Stimulated activated CD8-positive, alpha-beta memory T cell treated with anti-CD3 and anti-CD28 coated beads, Interleukin-7, amount 100 ng/mL, for 24 hours (primary cell): Measurements from ENCODE around the gene CHST2.
"Not testable (repeated sequence)": the region's sequence is repeated elsewhere in the genome, so short reads cannot be mapped to it uniquely, and the experiment has no call there.

ENCODE experiments used
- DNase-seq: peaks from one replicate; pipeline ENCODE4 v3.0.0-alpha.2; 2020; ENCODE audit warnings: low read depth

Gene CHST2

GRCh38 chr3:143119009-143119914 is at the start of gene CHST2:
CHST2 (plus strand) TSS chr3:143119771; CDS start chr3:143120817, 1,046 bp downstream.
- peak; percentile 45 for DNase-seq

- no peak for DNase-seq
Measured at GRCh38 chr3:143070977-143071551, 48.5 kb upstream of the CHST2 start.

- no peak for DNase-seq
Measured at GRCh38 chr3:143071776-143072175, 47.8 kb upstream of the CHST2 start.

- DNase-seq = not testable (repeated sequence)
Measured at GRCh38 chr3:143072298-143073020, 47.1 kb upstream of the CHST2 start.

GRCh38 chr3:143073541-143073940 is 46.0 kb upstream of the CHST2 start:
- DNase-seq = not testable (repeated sequence)

- DNase-seq = not testable (repeated sequence)
Measured at GRCh38 chr3:143073983-143074382, 45.6 kb upstream of the CHST2 start.

GRCh38 chr3:143078883-143079282 is 40.7 kb upstream of the CHST2 start:
- DNase-seq = no peak

- DNase-seq = no peak
Measured at GRCh38 chr3:143080196-143080595, 39.4 kb upstream of the CHST2 start.

- DNase-seq = no peak
Measured at GRCh38 chr3:143081365-143081764, 38.2 kb upstream of the CHST2 start.

GRCh38 chr3:143081844-143082778 is 37.5 kb upstream of the CHST2 start:
- DNase-seq = no peak

- no peak for DNase-seq
Measured at GRCh38 chr3:143083781-143084180, 35.8 kb upstream of the CHST2 start.

- DNase-seq = no peak
Measured at GRCh38 chr3:143084856-143085731, 34.5 kb upstream of the CHST2 start.

- DNase-seq = no peak
Measured at GRCh38 chr3:143088835-143089234, 30.7 kb upstream of the CHST2 start.

GRCh38 chr3:143089965-143090364 is 29.6 kb upstream of the CHST2 start:
- DNase-seq = no peak

GRCh38 chr3:143090486-143090885 is 29.1 kb upstream of the CHST2 start:
- no peak for DNase-seq

- DNase-seq = no peak
Measured at GRCh38 chr3:143090976-143091837, 28.4 kb upstream of the CHST2 start.

- DNase-seq = no peak
Measured at GRCh38 chr3:143092191-143092590, 27.4 kb upstream of the CHST2 start.

- no peak for DNase-seq
Measured at GRCh38 chr3:143095813-143096212, 23.8 kb upstream of the CHST2 start.

GRCh38 chr3:143098032-143098764 is 21.4 kb upstream of the CHST2 start:
- no peak for DNase-seq
